Activated CD4-positive, alpha-beta T cell treated with anti-CD3 and anti-CD28 coated beads for 4 hours (primary cell): ENCODE results near the gene PTPRJ.

ENCODE experiments used
- DNase-seq, 2 donors: peaks; one replicate each; pipeline ENCODE4 v3.0.0-alpha.2; 2020

Gene PTPRJ

DNA sequence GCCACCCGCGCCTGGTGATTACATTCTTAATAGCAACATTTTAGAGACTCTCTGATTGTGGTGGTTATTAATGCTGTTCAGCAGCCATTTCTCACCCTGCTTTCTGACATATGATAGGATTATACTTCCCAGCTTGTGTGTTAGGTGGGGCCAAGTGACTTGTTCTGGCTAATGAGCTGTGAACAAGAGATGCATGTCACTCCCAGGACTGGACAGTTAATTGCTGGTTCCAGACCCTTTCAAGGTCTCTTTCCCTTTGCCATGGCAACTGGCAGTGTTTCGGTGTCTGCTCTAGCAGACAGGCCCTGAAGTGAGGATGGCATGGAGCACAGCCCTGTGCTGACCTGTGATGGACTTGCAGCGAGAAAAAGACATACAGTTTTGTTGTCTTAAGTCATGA is 8.9 kb upstream of the PTPRJ start:
- no peak for DNase-seq

DNA sequence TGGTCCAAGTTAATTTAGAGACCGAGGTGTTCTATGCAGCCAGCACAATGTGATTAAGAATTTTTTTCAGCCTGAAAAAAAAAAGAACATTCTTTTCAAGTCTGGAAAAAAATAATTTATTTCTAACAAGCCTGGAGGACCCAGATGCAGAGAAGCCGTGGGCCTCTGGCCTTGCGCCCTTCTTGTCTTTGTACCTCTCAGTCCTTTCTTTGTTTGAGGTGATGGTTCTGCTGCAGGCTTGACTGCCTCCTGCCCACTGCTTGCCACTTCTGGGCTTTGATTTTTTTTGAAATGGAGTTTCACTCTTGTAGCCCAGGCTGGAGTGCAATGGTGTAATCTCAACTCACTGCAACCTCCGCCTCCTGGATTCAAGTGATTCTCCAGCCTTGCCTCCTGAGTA is 7.2 kb upstream of the PTPRJ start:
- no peak for DNase-seq

DNA sequence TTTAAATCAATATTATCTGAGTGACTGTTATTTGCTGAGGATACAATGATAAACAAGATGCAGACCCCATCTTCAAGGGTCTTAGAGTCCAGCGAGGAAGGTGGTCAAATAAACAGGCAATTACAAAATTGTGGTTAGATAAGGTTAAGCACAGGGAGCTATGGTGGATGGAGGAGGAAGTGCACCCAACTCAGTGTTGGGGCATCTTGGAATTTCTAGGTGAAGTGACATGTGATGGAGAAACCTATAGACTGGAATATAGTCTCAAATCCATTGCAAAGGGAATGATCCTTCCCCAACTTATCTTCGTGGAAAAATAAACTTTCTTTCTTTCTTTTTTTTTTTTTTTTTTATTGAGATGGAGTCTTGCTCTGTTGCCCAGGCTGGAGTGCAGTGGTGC is 3.4 kb upstream of the PTPRJ start:
- DNase-seq, result no peak

DNA sequence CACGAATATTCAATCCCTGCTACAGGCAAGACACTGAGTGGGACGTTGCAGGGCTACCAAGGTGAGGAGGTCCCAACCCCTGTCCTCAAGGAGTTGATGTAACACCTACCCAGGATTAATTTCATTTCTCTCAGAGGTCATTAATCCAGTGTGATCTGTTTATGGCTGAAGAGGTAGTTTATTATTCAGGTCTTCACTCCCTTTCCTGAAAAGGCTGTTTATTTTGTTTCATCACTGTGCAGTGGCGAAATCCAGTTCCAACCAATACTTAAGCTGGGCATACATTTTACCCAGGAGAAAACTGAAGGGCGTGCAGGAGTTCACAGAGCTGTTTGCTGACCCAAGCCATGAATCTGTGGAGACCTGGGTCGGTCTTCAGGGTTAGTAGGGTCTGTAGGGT is 2.7 kb upstream of the PTPRJ start:
- DNase-seq, result no peak

DNA sequence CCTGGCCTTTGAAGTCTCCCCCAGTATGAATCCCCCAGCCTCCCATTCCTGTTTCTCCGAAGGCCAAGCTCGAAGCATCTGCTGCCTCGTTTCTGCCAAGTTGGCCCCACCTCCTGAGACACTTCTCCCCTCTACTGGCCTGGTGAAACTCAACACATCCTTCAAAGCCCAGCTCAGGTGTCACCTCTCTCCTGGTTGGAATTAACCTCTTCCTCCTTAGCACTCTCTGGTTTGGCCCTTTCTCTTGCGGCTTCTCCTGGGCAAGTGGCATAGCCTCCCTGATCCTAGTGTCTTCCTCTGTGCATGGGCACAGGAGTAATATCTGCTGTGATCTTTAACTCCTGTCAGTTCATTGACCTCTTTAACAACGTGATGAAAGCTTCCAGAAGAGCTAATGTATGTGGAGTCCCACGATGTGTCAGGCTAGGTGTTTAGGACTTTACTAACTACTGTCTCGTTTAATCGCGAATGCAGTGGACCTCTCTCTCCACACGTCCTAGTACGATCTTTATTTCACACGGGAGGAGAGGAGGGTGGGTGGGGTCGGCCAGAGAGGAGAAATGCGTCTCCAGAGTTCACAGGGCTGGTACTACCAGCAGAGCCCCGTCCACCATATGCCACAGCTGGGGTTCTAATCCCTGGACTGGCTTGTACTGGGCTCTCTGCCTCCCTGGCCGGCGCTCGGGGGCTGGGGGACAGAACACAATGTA is 826 bp upstream of the PTPRJ start:
- no peak for DNase-seq

DNA sequence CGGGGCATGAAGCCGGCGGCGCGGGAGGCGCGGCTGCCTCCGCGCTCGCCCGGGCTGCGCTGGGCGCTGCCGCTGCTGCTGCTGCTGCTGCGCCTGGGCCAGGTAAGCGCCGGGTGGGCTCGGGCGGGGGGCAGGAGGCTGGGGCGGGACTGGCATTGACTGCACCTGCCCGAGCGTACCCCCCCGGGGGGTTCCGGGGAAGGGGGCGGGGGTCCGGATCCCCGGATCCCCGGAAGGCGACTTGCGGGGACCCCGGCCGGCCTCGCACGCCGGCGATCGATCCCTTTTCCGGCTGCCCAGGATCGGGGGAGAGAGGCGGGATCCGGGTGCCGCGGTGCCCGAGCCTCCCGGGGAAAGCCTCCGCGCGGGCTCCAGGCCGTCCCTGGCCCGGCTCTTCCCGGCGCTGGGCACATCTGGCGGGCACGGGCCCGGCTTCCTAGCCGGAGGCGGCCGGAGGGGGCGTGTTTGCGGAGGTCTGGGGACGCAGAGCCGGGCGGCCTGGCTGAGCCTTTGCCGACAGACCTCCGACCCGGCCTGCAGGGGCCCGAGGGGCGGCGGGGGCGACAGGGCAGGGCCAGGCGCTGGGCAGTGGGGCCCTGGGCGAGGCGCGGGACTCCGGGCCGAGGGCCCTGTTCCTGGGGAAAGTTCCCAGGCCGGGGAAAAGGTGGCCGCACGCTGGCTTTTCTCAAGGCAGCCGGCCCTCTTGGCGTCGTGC is 705 bp downstream of the PTPRJ start:
- DNase-seq, result no peak

DNA sequence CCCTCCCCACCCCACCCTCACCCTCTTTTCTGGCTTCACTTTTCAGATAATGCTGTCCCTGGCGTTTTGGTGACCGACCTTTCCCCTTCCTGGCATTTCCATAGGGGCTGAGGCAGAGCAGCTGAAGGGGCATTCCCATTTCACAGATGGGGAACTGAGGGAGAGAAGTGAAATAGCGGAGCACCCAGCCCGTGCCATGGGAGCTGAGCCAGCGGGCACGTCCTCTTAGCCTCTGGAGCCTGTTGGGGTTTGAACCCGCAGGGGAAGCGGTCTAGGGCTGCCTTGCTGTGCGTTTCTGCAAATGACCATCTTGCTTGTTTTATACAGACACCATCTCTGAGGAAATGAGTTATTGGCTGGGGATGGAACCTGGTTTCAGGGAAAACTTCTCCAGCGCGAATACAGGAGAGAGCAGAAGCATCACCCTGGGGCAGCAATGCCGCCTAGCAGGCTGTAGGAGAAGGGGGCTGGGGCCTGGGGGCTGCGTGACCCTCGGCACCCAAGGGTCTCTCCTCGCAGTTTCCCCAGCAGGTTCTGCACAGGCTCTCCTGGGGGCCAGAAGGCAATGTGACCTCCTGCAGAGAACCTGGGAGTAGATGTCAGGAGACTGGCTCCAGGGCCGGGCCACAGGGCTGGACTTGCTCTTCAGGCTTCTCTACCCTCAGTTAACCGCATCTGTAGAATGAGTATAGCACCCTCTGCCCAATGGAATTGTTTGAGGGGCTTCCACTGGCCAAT is 1.5 kb downstream of the PTPRJ start:
- DNase-seq, result no peak

DNA sequence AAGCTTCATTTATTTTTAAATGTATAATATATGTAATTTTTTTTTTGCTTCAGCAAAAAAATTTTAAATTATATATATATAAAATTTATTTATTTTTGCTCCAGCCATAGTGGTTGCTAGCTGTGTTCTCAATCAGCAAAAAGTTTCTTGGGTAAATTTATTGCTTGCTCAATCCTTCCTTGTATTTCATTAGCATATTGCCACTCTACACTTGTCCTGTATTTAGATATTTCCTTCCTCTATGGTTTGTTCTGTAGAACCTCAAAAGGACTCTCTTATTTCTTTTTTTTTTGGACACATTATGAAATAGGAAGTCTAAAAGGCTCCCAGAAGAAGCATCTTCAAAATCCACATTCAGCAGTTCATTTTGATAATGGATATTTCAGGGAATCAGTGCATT is 2.3 kb downstream of the PTPRJ start:
- no peak for DNase-seq

DNA sequence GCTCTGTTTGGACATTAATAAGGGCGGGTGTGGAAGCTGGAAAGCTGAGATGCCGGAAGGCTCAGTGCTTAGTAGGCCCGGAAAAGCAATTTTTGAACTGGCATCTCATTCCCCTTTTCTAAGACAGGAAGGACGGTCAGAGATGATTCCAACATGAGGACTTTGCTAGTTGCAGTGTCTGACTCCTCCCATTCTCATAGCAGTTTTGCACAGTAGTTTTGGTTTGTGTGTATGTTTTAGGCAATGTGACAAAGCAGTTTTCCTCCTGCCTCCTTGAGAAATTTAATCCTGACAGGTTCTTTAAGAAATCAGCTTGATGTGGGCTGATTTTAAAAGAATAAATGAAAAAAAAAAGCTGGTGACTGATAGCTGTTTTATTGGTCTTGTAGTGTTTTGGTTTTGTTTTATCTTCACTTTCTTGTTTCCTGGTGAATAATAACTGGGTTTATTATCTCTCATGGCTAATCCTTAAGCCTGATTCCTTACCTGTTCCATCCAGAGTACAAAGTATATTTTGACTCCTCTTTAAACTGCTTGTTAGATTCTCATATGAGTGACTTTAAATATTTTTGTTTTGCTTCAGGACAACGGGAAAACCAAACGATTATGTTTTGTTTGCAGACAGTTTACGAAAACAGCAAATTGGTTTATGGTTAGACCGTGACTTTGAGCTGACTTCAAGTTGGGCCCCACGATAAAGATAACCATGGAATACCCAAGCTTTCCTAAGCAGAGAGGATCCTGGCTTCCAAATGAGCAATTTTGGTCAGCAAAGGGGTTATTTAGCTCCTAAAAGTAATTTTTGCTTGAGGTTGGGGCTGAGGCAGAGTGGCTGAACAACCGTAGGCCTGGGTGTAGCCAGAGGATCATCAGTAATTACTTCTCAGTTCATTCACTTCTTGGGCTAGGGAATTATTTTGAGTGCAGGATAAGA is 3.4 kb downstream of the PTPRJ start:
- no peak for DNase-seq

DNA sequence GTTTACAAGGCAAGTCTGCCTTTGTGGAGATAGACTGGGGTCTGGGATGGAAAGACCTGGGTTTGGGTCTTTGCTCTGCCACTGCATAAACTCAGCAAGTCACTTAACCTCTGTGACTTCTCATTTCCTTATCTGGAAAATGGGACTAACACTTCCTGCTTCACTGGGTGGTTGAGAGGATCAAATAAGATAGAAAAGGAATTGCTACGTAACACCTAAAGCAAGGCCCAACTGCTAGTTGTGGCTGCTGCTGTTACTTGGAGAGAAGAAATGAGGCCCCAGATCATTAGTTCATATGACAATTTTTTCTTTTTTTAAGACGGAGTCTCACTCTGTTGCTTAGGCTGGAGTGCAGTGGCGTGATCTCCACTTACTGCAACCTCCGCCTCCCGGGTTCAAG is 5.9 kb downstream of the PTPRJ start:
- no peak for DNase-seq

DNA sequence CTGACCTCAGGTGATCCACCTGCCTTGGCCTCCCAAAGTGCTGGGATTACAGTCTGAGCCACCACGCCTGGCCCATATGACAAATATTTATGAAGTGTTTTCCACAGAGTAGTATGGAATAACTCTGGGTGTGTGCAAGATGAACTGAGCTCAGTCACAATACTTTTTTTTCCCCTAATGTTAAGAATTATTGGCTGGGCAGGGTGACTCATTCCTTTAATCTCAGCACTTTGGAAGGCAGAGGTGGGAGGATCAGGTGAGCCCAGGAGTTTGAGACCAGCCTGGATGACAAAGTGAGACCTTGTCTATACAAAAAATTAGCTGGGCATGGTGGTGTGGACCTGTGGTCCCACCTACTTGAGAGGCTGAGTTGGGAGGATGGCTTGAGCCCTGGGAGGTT is 6.4 kb downstream of the PTPRJ start:
- no peak for DNase-seq

DNA sequence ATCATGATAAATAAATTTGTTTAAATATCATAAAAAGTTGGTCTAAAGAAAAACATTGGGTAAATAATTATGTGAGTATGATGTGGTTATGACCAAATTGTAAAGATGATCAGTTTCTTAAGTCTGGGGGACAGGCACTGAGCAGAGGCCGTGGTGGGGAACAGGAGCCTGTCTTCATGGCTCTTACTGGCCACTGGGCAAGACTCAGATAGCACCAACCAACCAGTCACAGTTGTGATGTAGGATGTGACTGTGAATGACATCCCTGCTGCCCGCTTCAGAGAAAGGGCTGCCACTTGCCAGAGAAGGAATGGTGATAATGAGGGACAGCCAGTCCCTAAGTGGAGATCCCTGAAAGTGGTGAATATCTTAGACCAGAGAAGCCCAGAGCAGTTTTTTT is 7.0 kb downstream of the PTPRJ start:
- no peak for DNase-seq

DNA sequence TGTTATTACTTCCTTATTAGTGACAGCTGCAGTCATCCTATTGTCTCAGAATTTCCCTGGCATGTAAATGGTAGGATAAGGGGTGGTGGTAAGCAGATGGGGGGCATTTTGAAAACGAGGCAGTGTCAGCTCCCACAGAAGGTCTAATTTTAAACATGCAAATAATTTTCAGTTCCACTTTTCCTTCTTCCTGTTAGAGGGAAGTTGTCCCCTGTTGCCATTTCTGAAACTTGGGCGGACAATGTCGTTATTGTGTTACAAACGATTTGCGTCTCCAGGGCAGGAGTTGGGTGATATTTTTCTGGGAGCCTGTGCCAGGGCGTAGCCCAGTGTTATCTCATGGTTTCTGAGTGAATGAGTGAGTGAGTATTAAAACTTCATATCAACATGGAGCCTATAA is 7.4 kb downstream of the PTPRJ start:
- DNase-seq, result no peak

DNA sequence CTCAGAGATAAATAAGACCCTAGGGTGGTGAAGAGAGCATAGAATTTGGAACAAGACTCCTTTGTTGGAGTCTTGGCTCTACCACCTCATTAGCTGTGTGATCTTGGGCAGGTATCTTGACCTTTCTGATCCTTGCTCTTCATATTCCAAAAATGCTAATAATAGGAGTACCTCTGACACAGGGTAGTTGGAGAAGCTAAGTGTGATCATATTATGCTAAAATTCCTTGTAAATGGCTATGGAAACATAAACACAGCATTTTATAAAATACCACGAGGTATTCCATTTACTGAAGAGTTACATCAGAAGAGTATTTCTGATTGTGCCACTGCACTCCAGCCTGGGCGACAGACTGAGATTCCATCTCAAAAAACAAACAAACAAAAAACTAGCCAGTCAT is 9.4 kb downstream of the PTPRJ start:
- DNase-seq, result no peak

DNA sequence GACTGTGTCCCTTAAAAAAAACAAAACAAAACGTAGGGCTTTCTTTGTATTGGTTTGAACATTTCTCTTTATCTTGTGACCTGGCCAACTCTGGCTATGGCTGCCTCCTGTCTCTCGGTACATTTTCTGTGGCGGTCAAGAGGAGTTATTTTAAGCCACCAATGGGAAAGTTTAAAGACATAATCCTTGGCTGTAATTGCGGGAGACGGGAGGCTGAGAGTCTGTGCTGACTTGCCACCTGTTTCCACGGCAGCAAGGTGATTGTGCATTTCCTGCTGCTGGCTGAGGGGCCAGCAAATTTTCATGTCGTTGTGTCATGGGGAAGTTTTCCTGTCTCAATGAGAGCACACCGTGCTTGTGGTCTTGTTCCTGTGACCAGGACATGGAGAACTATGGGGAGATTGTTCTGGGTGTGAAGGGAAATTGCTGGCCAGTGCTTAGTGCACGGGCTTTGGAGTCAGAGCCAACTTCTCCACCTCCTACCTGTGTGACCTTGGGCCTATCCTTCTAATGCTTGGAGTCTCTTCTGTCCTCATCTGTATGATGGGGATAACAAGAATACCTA is 11.0 kb downstream of the PTPRJ start:
- DNase-seq, result no peak

DNA sequence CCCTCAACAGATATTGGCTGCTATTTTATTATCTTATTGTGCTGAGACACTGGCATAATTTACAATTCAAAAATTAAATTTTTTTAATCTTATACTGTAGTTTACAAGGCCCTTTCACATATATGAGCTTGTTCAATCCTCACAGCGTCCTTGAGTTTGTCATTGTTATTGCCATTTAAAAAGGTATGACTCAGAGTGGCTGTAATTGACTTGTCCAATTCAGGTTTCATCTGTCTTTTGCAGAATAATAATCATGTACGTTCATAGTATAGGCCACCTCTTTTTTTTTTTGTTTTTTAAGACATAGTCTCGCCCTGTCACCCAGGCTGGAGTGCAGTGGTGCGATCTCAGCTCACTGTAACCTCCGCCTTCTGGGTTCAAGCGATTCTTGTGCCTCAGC is 11.5 kb downstream of the PTPRJ start:
- no peak for DNase-seq

DNA sequence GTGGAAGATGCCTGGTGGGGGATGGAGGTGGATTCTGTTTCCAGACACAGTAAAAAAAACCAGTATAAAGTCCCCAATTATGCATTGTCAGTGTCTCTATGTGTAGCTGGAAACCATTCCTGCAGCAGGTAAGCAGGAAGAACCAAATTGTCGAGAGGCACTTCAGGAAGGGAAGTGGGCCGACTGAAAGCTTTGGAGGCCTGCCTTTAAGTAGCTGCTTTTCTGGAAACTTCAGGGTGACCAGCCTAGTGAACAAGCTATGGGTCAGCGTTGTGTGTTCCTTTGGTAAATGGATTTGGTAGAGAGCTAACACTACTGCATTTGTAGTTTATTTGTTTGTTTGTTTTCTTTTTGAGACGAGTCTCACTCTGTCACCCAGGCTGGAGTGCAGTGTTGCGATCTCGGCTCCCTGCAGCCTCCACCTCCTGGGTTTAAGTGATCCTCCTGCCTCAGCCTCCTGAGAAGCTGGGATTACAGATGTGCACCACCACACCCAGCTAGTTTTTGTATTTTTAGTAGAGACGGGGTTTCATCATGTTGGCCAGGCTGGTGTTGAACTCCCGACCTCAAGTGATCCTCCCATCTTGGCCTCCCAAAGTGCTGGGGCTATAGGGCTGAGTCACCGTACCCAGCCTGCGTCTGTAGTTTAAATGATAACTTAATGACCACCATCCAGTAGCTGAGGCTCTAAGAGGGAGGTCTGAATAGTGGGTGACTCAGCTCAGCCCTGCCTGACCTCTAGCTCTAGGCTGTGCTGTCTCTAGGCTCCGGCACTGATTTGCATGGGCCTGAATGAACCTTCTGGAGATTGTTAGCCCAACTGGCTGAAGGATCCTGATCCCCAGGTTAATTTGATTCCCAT is 12.8 kb downstream of the PTPRJ start:
- DNase-seq, result no peak

DNA sequence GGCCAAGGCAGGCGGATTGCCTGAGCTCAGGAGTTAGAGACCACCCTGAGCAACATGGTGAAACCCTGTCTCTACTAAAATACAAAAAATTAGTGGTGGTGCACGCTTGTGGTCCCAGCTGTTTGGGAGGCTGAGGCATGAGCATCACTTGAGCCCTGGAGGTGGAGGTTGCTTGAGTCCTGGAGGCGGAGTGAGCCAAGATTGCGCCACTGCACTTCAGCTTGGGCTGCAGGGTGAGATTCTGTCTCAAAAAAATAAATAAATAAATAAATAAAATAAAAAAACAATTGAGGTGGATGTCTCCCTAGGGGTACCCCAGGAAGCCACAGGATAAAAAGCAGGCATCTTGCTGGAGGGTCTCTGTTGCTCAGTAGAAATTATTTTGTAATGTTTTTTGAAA is 14.1 kb downstream of the PTPRJ start:
- DNase-seq, result no peak

DNA sequence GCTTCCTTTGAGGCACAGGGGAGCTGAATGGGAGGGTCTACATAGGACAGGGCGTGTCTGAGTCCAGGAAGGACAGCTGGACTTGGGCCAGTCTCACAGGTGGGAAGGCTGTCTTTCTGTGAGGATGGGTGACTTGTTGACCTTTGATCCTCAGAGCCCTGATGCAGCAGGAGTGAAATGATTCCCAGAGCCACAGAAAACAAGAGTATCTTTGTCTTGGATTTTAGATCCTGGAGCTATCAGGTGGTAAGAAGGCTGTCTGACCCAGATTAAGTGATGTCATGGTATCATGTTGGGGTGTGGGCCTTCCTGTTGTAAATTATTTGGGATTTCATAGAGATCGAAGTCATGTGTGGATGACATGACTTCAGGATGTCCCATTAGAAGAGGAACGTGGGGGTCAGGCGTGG is 15.0 kb downstream of the PTPRJ start:
- DNase-seq, result no peak

DNA sequence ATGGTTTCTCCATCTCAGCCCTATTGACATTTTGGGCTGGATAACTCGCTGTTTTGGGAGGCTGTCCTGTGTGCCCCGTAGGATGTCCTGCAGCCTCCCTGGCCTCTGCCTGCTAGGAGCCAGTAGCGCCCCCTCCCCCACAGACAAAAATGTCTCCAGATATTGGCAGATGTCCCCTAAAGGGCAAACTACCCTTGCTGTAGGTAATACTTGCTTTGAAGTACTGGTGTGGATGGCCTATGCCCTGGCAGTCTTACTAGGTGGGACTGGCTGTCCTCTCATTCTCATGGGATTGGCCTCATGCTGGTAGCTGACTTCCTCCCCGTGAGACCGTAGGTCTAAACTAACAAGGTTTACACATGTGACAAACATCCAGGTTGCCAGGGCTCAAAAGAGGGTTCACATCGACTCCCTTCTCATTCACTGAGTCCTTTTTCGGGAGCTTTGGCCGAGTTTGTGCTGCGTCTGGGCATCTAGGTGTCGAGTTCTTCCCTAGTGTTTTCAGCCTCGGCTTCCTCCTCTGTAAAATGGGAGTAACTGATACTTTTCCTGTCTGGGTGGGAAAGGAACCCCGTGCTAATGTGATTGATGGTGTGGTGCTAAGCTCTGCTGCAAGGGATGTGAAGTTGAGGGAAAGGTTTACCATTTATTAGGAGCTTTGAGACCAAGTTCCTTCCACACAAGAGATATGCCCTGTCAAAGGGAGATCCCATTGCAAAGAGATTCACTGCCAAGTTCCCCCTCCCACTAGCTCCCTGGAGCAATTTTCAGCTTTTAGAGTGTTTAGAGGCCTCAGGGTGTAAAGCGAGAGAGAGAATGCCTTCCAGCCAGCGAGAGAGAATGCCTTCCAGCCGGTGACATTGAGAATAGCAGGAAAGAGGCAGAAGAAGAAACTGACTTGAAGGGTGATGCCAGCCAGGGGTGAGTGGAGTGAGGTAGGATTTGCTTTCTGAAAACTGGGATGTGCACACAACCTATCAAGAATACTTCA is 17.0 kb downstream of the PTPRJ start:
- no peak for DNase-seq
